Esophagus squamous epithelium (tissue), 5 donors: Measurements from ENCODE around the gene CA10. TPM values are rescaled to one million over a fixed set of nuclear protein-coding genes. Genes with fewer than 3 reads are reported as not detected.

Experiments used
- DNase-seq: peaks from one replicate; lab custom pipeline; 2025; lab: John Stamatoyannopoulos, UW
- H3K27ac ChIP-seq, 4 donors: fragments of 200-600 bp; sonication (generic); one replicate each; pipeline ENCODE4 v1.5.1; 2016 to 2019; ENCODE audit warnings: mild to moderate bottlenecking in 1 of 4
- H3K27me3 ChIP-seq, 4 donors: fragments of 200-600 bp; sonication (generic); 1 replicate in 3 of 4; 2 replicates in 1 of 4; pipeline versions ENCODE4 v1.5.1 to v1.6.0; 2017 to 2021; ENCODE audit warnings: antibody characterized with exemption in 1 of 4
- H3K36me3 ChIP-seq, 3 donors: fragments of 200-600 bp; sonication (generic); one replicate each; pipeline ENCODE4 v1.5.1; 2016 to 2019
- H3K4me1 ChIP-seq, 3 donors: fragments of 200-600 bp; sonication (generic); one replicate each; pipeline ENCODE4 v1.5.1; 2017 to 2019
- H3K4me3 ChIP-seq, 4 donors: fragments of 200-600 bp; sonication (generic); 1 replicate in 3 of 4; 2 replicates in 1 of 4; pipeline ENCODE4 v1.5.1; 2016 to 2019; ENCODE audit warnings: mild to moderate bottlenecking in 2 of 4, moderate library complexity in 1 of 4
- H3K9me3 ChIP-seq, 3 donors: fragments of 200-600 bp; sonication (generic); one replicate each; pipeline ENCODE4 v1.5.1; 2016 to 2019
- CTCF ChIP-seq, 6 experiments: fragments of 450-650 bp in 4 of 6; fragments of 200-600 bp in 2 of 6; sonication (generic) in 2 of 6; IDR thresholded peaks; one replicate each; pipeline ENCODE4 v1.5.1; 2016 to 2019; ENCODE audit warnings: antibody characterized with exemption in 6 of 6, mild to moderate bottlenecking in 4 of 6, moderate library complexity in 4 of 6
- POLR2A ChIP-seq, 4 donors: fragments of 450-650 bp; IDR thresholded peaks; one replicate each; pipeline ENCODE4 v1.6.1; 2017; ENCODE audit warnings: antibody characterized with exemption in 4 of 4, mild to moderate bottlenecking in 4 of 4, moderate library complexity in 3 of 4
- WGBS, 2 donors: methylation state at CpG; one replicate each; pipeline ENCODE4 v1.1.5; 2018; 5-methylcytosine and 5-hydroxymethylcytosine counted together
- intact Hi-C: fragments of 100-400 bp; cut with DNase I; formaldehyde crosslinking; loops from one replicate; pipeline ENCODE4 v1.15.0; 2022
- total RNA-seq, 4 donors: library from RNA; depleted of rRNA; stranded (reverse); fragments of >200 nt; gene quantifications; one replicate each; pipeline ENCODE4 v1.1.0, GENCODE V29; 2016
- donor health status: DM: yes; HTN: yes; CAD: no.

Gene CA10
- total RNA-seq, 4 donors from 2014 or later = 0.38 TPM; not detected in 3

DNA sequence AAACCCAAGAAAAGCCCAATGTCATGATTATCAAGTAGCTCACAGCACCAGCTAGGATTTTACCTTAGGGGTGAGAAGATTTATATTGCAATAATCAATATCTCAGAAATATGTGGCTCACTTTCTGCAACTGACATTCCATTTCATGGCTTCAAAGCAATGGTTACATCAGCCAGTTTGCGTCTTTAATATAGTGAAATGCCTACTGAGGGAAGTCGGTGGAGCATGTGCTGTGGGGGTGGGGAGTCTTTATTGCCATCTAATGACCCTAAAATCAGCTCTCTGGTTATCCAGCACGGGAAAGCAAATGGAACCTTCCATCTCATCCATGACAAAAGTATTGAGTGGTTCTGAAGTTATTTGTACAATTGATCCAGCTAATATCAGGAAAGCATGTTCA lies 395.5 kb downstream of the CA10 start:
- TF ChIP-seq CTCF (IDR thresholded peaks at IDR 0.05) (no peak), POLR2A (IDR thresholded peaks at IDR 0.05) (no peak)
- no peak overlapping the region for H3K27ac ChIP-seq
- intact Hi-C loops = no loop called here
- no peaks in the 10 kb centered on the region for H3K36me3 ChIP-seq
- H3K27me3 ChIP-seq = peaks cover 0 to 50% (median 0%) of the 10 kb centered on the region in 4 donors
- DNase-seq = no peak
- H3K4me3 ChIP-seq = no peak overlapping the region
- H3K4me1 ChIP-seq = no peaks in the 10 kb centered on the region
- no peaks in the 10 kb centered on the region for H3K9me3 ChIP-seq
- 58 to 61% methylated on average over 3 of the region's 3 CpGs for WGBS, 2 donors

DNA sequence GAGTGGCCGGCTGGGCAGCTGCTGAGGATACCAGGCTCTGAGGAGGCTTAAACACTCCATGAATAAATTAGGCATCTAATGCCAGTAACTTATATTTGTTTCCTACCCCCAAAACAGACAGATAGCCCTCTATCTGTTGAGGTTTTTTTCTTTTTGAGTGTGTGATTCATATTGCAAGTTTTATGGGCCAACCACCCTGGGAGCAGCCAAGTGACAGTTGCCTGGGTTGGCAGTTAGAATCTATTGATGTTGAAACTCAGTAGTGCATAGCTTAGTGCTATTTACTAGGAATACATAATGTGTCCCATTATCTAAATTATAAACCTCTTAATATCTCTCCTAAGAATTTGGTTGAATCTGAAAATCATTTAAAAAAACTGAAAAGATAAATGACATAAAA lies 397.4 kb downstream of the CA10 start:
- H3K4me3 ChIP-seq = no peak overlapping the region
- intact Hi-C loops = no loop called here
- no peaks in the 10 kb centered on the region for H3K9me3 ChIP-seq
- no peak for TF ChIP-seq POLR2A (IDR thresholded peaks at IDR 0.05)
- TF ChIP-seq CTCF (IDR thresholded peaks at IDR 0.05) = no peak
- H3K36me3 ChIP-seq = no peaks in the 10 kb centered on the region
- no peaks in the 10 kb centered on the region for H3K4me1 ChIP-seq
- 70 to 100% methylated on average over 1 of the region's 1 CpG for WGBS, 2 donors
- no peak for DNase-seq
- H3K27ac ChIP-seq = no peak overlapping the region
- peaks cover 0 to 41% (median 0%) of the 10 kb centered on the region in 4 donors for H3K27me3 ChIP-seq

DNA sequence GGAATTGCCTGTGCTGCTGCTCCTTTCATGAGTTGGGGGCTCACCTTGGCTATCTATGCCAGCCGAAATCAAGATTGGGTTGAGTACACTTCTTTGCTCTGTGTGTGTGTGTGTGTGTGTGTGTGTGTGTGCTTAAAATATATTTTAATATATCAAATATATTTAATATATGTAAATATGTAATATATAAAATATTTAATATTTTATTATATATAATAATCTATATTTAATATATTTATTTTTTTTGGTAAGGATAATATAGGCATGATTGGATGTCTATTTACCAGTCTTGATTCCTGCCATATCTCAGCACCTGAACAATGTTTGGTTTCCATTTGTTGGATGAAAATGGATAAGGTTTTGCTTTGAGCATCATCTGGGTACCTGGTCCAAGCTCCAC lies 399.3 kb downstream of the CA10 start:
- no peaks in the 10 kb centered on the region for H3K4me1 ChIP-seq
- H3K27ac ChIP-seq = no peak overlapping the region
- H3K36me3 ChIP-seq = no peaks in the 10 kb centered on the region
- peaks cover 0 to 27% (median 0%) of the 10 kb centered on the region in 4 donors for H3K27me3 ChIP-seq
- no peaks in the 10 kb centered on the region for H3K9me3 ChIP-seq
- no peak for DNase-seq
- WGBS, 2 donors = 69 to 94% methylated on average over 1 of the region's 1 CpG
- intact Hi-C loops = no loop called here
- TF ChIP-seq CTCF (IDR thresholded peaks at IDR 0.05) = no peak
- TF ChIP-seq POLR2A (IDR thresholded peaks at IDR 0.05) = no peak
- H3K4me3 ChIP-seq = no peak overlapping the region

GRCh38 chr17:51751072-51751471 lies 407.4 kb downstream of the CA10 start:
- intact Hi-C loops = no loop called here

More at GRCh38 chr17:51751072-51751471, 407.4 kb downstream of the CA10 start:
- Histone ChIP-seq H3K36me3 (no peaks in the 10 kb centered on the region), H3K27ac (no peak overlapping the region), H3K4me3 (no peak overlapping the region), H3K27me3 (no peaks in the 10 kb centered on the region), H3K4me1 (no peaks in the 10 kb centered on the region), H3K9me3 (no peaks in the 10 kb centered on the region)
- TF ChIP-seq CTCF (IDR thresholded peaks at IDR 0.05) = no peak
- no peak for TF ChIP-seq POLR2A (IDR thresholded peaks at IDR 0.05)
- WGBS, 2 donors = 41 to 70% methylated on average over 1 of the region's 1 CpG
- DNase-seq = no peak
